Fibroblast of mammary gland (primary cell): ENCODE measurements around the gene SCN1A.
A peak's percentile ranks its signal among the peaks of the same experiment; 100 is the strongest.

Experiments
- DNase-seq: peaks from one replicate; pipeline ENCODE4 v3.0.0-alpha.2; 2010; ENCODE audit warnings: low read depth
- H3K4me3 ChIP-seq: 2 replicates; pipeline ENCODE4 v1.5.1; 2011; ENCODE audit warnings: low read depth, mild to moderate bottlenecking, low read length, moderate library complexity; ENCODE audit not compliant: control insufficient read depth
- TF ChIP-seq, protein P1 (sequence below): conservative IDR thresholded peaks from 2 replicates; pipeline ENCODE4 v1.5.1; 2011; ENCODE audit warnings: low read depth, low read length, inconsistent platforms; ENCODE audit not compliant: control insufficient read depth, insufficient read depth

Gene SCN1A

GRCh38 chr2:166044853-166045483 lies 82.9 kb downstream of the SCN1A start:
- no peak for DNase-seq
- TF ChIP-seq, protein P1, sequence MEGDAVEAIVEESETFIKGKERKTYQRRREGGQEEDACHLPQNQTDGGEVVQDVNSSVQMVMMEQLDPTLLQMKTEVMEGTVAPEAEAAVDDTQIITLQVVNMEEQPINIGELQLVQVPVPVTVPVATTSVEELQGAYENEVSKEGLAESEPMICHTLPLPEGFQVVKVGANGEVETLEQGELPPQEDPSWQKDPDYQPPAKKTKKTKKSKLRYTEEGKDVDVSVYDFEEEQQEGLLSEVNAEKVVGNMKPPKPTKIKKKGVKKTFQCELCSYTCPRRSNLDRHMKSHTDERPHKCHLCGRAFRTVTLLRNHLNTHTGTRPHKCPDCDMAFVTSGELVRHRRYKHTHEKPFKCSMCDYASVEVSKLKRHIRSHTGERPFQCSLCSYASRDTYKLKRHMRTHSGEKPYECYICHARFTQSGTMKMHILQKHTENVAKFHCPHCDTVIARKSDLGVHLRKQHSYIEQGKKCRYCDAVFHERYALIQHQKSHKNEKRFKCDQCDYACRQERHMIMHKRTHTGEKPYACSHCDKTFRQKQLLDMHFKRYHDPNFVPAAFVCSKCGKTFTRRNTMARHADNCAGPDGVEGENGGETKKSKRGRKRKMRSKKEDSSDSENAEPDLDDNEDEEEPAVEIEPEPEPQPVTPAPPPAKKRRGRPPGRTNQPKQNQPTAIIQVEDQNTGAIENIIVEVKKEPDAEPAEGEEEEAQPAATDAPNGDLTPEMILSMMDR, result no peak

DNA sequence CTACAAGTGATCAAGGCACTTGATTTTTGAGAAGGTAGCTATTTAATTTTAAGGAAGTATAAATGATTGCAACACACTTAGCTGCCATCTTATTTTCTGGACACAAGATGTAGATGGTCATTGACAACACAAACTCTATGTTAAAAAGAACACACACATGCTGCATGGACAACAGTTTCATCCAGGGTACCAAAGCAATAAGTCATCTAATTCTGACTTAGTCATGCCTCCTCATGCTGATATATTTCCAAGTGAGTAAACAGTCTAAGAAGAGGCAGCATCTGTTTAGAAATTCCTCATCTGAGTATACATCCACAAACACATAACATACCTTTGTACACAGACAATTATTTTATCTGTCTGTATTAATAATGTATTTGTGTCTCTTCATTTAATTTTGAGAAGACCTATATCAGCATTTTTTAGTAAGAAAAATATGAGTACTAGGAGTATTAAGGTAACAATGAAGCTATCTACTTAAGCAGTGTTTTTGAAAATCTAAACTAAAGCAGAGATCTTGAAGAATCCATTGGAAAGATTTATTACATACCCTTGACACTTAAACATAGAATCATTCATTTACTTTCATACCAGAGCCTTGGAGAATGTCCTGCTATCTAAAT lies 84.9 kb downstream of the SCN1A start:
- H3K4me3 ChIP-seq, result no peak overlapping the region
- TF ChIP-seq, protein P1, result no peak
- DNase-seq, result peak; percentile 66

More at GRCh38 chr2:166044853-166045483, 82.9 kb downstream of the SCN1A start:
- H3K4me3 ChIP-seq, result no peak overlapping the region

DNA sequence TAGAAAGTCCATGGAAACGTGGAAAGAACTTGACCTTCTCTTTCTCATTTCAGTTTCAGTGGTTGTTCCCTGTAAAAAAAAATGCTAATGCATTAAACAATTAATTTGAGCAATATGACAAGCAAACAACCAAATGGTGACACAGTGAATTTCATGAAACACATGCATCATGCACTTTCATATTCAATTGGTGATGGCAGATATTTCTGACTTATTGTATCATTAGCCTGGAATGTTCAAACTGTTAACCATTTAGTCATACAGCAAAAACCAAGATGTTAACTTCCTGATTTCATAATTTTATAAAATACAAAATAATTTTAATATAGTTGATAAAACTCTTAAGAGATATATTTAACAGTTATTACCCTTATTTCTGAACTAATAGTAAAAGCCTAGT lies 85.5 kb downstream of the SCN1A start:
- TF ChIP-seq, protein P1, result no peak
- no peak overlapping the region for H3K4me3 ChIP-seq
- DNase-seq, result peak; percentile 55

GRCh38 chr2:166041613-166042012 lies 86.2 kb downstream of the SCN1A start:
- DNase-seq, result no peak
- TF ChIP-seq, protein P1, result no peak
- no peak overlapping the region for H3K4me3 ChIP-seq

DNA sequence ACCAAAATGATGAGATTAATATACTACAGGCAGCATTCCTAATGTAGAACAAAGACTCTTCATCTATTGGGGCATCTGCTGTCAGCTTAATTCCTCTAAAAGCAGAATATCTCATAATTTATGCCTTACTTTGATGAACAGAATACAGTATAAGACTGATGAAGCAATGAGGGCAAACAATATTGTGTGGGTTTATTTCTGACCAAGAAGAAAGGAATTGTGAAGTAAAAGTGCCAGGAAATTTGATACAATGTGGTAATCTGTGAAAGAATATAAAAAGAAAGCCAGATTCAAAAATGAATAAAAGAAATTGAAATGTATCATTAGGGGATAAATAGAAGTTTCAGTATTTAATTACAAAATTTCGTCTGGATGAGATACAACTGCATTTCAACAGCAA lies 95.5 kb downstream of the SCN1A start:
- peak; percentile 43 for DNase-seq
- H3K4me3 ChIP-seq, result no peak overlapping the region
- TF ChIP-seq, protein P1, result no peak

- H3K4me3 ChIP-seq, result no peak overlapping the region
- DNase-seq, result peak; percentile 63
- TF ChIP-seq, protein P1, result no peak
These were observed 96.8 kb downstream of the SCN1A start for GRCh38 chr2:166031054-166031453.

DNA sequence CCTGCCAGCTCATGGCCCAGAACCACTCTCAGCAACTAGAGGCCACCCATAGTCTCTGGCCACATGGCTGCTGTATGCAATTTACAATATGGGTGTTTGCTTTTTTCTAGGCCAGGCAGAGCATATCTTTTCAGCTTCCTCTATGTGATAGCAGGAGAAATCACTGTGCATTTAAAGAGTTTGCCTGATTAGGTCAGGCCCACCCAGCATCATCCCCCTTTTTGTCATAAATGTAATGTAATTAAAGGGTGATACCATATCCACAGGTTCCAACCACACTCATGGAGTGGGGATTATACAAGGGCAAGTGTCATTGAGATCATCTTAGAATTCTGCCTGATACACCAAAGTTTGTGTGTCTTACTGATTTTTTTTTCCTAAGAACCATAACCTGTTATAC lies 102.5 kb downstream of the SCN1A start:
- TF ChIP-seq, protein P1, result no peak
- no peak for DNase-seq
- no peak overlapping the region for H3K4me3 ChIP-seq
